Measurements from ENCODE around the gene SOHLH1.

Gene SOHLH1

GRCh38 chr9:135705376-135705775, 6.1 kb upstream of the SOHLH1 start:
- no peak for DNase-seq (ENCODE audit: low read depth in 2 of 3, low spot score in 2 of 3)

- DNase-seq (ENCODE audit: low read depth in 2 of 3, low spot score in 2 of 3): no peak
Measured at GRCh38 chr9:135704483-135704882, 5.2 kb upstream of the SOHLH1 start.

- no peak for DNase-seq (ENCODE audit: low read depth in 2 of 3, low spot score in 2 of 3)
Measured at GRCh38 chr9:135703726-135704125, 4.4 kb upstream of the SOHLH1 start.

GRCh38 chr9:135701959-135702721, 2.9 kb upstream of the SOHLH1 start, which contains the start of gene KCNT1:
TSS of gene KCNT1 (plus strand) at chr9:135702185. CDS start at chr9:135702259, 74 bp downstream.
- DNase-seq (ENCODE audit: low read depth in 2 of 3, low spot score in 2 of 3): peak; percentile 20 to 64 (median 44)

- no peak for DNase-seq (ENCODE audit: low read depth in 2 of 3, low spot score in 2 of 3)
Measured at GRCh38 chr9:135701067-135701958, 2.0 kb upstream of the SOHLH1 start.

- no peak for DNase-seq (ENCODE audit: low read depth in 2 of 3, low spot score in 2 of 3)
Measured at GRCh38 chr9:135700525-135700924, 1.2 kb upstream of the SOHLH1 start.

- DNase-seq (ENCODE audit: low read depth in 2 of 3, low spot score in 2 of 3): no peak
Measured at GRCh38 chr9:135698767-135699166, 514 bp downstream of the SOHLH1 start.

- no peak for DNase-seq (ENCODE audit: low read depth in 2 of 3, low spot score in 2 of 3)
Measured at GRCh38 chr9:135698236-135698635, 1.0 kb downstream of the SOHLH1 start.

- DNase-seq (ENCODE audit: low read depth in 2 of 3, low spot score in 2 of 3): no peak
Measured at GRCh38 chr9:135697226-135697625, 2.1 kb downstream of the SOHLH1 start.

- DNase-seq (ENCODE audit: low read depth in 2 of 3, low spot score in 2 of 3): no peak
Measured at GRCh38 chr9:135696446-135696845, 2.8 kb downstream of the SOHLH1 start.

- no peak for DNase-seq (ENCODE audit: low read depth in 2 of 3, low spot score in 2 of 3)
Measured at GRCh38 chr9:135695642-135696041, 3.6 kb downstream of the SOHLH1 start.

GRCh38 chr9:135695036-135695435, 4.2 kb downstream of the SOHLH1 start:
- DNase-seq (ENCODE audit: low read depth in 2 of 3, low spot score in 2 of 3): no peak

- DNase-seq (ENCODE audit: low read depth in 2 of 3, low spot score in 2 of 3): no peak
Measured at GRCh38 chr9:135694414-135694813, 4.9 kb downstream of the SOHLH1 start.

GRCh38 chr9:135693771-135694170, 5.5 kb downstream of the SOHLH1 start:
- no peak for DNase-seq (ENCODE audit: low read depth in 2 of 3, low spot score in 2 of 3)

GRCh38 chr9:135693265-135693664, 6.0 kb downstream of the SOHLH1 start:
- no peak for DNase-seq (ENCODE audit: low read depth in 2 of 3, low spot score in 2 of 3)

- DNase-seq (ENCODE audit: low read depth in 2 of 3, low spot score in 2 of 3): no peak
Measured at GRCh38 chr9:135692410-135692809, 6.9 kb downstream of the SOHLH1 start.

- no peak for DNase-seq (ENCODE audit: low read depth in 2 of 3, low spot score in 2 of 3)
Measured at GRCh38 chr9:135690836-135691570, 8.3 kb downstream of the SOHLH1 start.

- no peak for DNase-seq (ENCODE audit: low read depth in 2 of 3, low spot score in 2 of 3)
Measured at GRCh38 chr9:135689011-135689410, 10.3 kb downstream of the SOHLH1 start.

GRCh38 chr9:135687216-135687615, 12.1 kb downstream of the SOHLH1 start:
- DNase-seq (ENCODE audit: low read depth in 2 of 3, low spot score in 2 of 3): no peak

- DNase-seq (ENCODE audit: low read depth in 2 of 3, low spot score in 2 of 3): no peak
Measured at GRCh38 chr9:135684691-135685090, 14.6 kb downstream of the SOHLH1 start.

GRCh38 chr9:135683401-135684034, 15.8 kb downstream of the SOHLH1 start:
- DNase-seq (ENCODE audit: low read depth in 2 of 3, low spot score in 2 of 3): no peak
